ENCODE results near the gene ANKRD65.

- no peak for TF ChIP-seq CTCF (IDR thresholded peaks at IDR 0.05 in 2 of 3, conservative IDR thresholded peaks at IDR 0.05 in 1 of 3; ENCODE audit: borderline replicate concordance in 1 of 3, insufficient read depth in 1 of 3, low read depth in 2 of 3, low read length in 2 of 3)
- TF ChIP-seq EGR1 (IDR thresholded peaks at IDR 0.05; ENCODE audit: low read depth): no peak
- no peak for TF ChIP-seq POLR2AphosphoS5 (IDR thresholded peaks at IDR 0.05; ENCODE audit: low read depth, low read length)
- no peak for TF ChIP-seq SRF (IDR thresholded peaks at IDR 0.05; ENCODE audit: low read depth)
- no peak for TF ChIP-seq EZH2 (IDR thresholded peaks at IDR 0.05)
- no peak for TF ChIP-seq MAX (IDR thresholded peaks at IDR 0.05)
- no peak for TF ChIP-seq EZH2phosphoT487 (IDR thresholded peaks at IDR 0.05; ENCODE audit: borderline replicate concordance)
- no peak for TF ChIP-seq POLR2A (IDR thresholded peaks at IDR 0.05; ENCODE audit: borderline replicate concordance, extremely low read depth, insufficient read depth, insufficient read length)
- TF ChIP-seq JUND (IDR thresholded peaks at IDR 0.05): no peak
- TF ChIP-seq CEBPB (IDR thresholded peaks at IDR 0.05; ENCODE audit: low read depth): no peak
These were observed 35.1 kb downstream of the ANKRD65 start for GRCh38 chr1:1385931-1386330.
